Activated naive CD8-positive, alpha-beta T cell treated with anti-CD3 and anti-CD28 coated beads for 36 hours (primary cell): ENCODE measurements around the gene PDLIM1. TPM values are rescaled to one million over a fixed set of nuclear protein-coding genes. Genes with fewer than 3 reads are reported as not detected.
A peak's percentile ranks its signal among the peaks of the same experiment; 100 is the strongest.

Source experiments
- DNase-seq: peaks from one replicate; pipeline ENCODE4 v3.0.0; 2021
- H3K27ac Mint-ChIP-seq: one replicate; pipeline ENCODE4 v1.8.0; 2022; ENCODE audit warnings: mild to moderate bottlenecking, moderate library complexity, mixed read lengths
- H3K27me3 Mint-ChIP-seq: one replicate; pipeline ENCODE4 v1.8.0; 2022; ENCODE audit warnings: mild to moderate bottlenecking, mixed read lengths
- H3K36me3 Mint-ChIP-seq: one replicate; pipeline ENCODE4 v1.8.0; 2021; ENCODE audit warnings: mild to moderate bottlenecking, mixed read lengths
- H3K4me1 Mint-ChIP-seq: one replicate; pipeline ENCODE4 v1.8.0; 2021; ENCODE audit warnings: mixed read lengths
- H3K4me3 Mint-ChIP-seq: one replicate; pipeline ENCODE4 v1.8.0; 2022; ENCODE audit warnings: mild to moderate bottlenecking, moderate library complexity, mixed read lengths
- H3K9me3 Mint-ChIP-seq: one replicate; pipeline ENCODE4 v1.8.0; 2022; ENCODE audit warnings: mixed read lengths
- total RNA-seq, 2 experiments: library from RNA; stranded (reverse); gene quantifications; one replicate each; pipeline ENCODE4 v1.2.3, GENCODE V29; 2021

The PDLIM1 gene
- total RNA-seq, 2 experiments from 2014 or later = 0.70 to 1.6 TPM

GRCh38 chr10:95304463-95304862 is 13.7 kb upstream of the PDLIM1 start:
- Mint-ChIP-seq H3K36me3 (no peaks in the 10 kb centered on the region), H3K4me1 (peaks cover 7% of the 10 kb centered on the region), H3K9me3 (no peaks in the 10 kb centered on the region), H3K27ac (no peak overlapping the region), H3K4me3 (no peak overlapping the region), H3K27me3 (peaks cover 7% of the 10 kb centered on the region)
- DNase-seq = no peak

GRCh38 chr10:95303950-95304349 is 13.1 kb upstream of the PDLIM1 start:
- peaks cover 5% of the 10 kb centered on the region for H3K27me3 Mint-ChIP-seq
- H3K9me3 Mint-ChIP-seq = no peaks in the 10 kb centered on the region
- H3K36me3 Mint-ChIP-seq = no peaks in the 10 kb centered on the region
- H3K27ac Mint-ChIP-seq = no peak overlapping the region
- peaks cover 7% of the 10 kb centered on the region for H3K4me1 Mint-ChIP-seq
- H3K4me3 Mint-ChIP-seq = no peak overlapping the region
- no peak for DNase-seq

GRCh38 chr10:95303535-95303934 is 12.7 kb upstream of the PDLIM1 start:
- Mint-ChIP-seq H3K36me3 (no peaks in the 10 kb centered on the region), H3K4me3 (no peak overlapping the region), H3K27me3 (peaks cover 5% of the 10 kb centered on the region), H3K4me1 (peaks cover 3% of the 10 kb centered on the region), H3K27ac (no peak overlapping the region), H3K9me3 (no peaks in the 10 kb centered on the region)
- no peak for DNase-seq

- H3K27me3 Mint-ChIP-seq = peaks cover 8% of the 10 kb centered on the region
- no peak overlapping the region for H3K4me3 Mint-ChIP-seq
- no peaks in the 10 kb centered on the region for H3K9me3 Mint-ChIP-seq
- H3K36me3 Mint-ChIP-seq = no peaks in the 10 kb centered on the region
- H3K4me1 Mint-ChIP-seq = peaks cover 3% of the 10 kb centered on the region
- H3K27ac Mint-ChIP-seq = no peak overlapping the region
- DNase-seq = no peak
Observed at GRCh38 chr10:95300022-95300539, 9.3 kb upstream of the PDLIM1 start.

GRCh38 chr10:95297402-95297801 is 6.6 kb upstream of the PDLIM1 start:
- DNase-seq = no peak
- no peak overlapping the region for H3K4me3 Mint-ChIP-seq
- no peak overlapping the region for H3K27ac Mint-ChIP-seq
- H3K36me3 Mint-ChIP-seq = no peaks in the 10 kb centered on the region
- peaks cover 5% of the 10 kb centered on the region for H3K4me1 Mint-ChIP-seq
- H3K27me3 Mint-ChIP-seq = peaks cover 32% of the 10 kb centered on the region
- no peaks in the 10 kb centered on the region for H3K9me3 Mint-ChIP-seq

GRCh38 chr10:95296764-95297163 is 6.0 kb upstream of the PDLIM1 start:
- Mint-ChIP-seq H3K4me3 (no peak overlapping the region), H3K27me3 (peaks cover 38% of the 10 kb centered on the region), H3K9me3 (no peaks in the 10 kb centered on the region), H3K4me1 (peaks cover 5% of the 10 kb centered on the region), H3K36me3 (no peaks in the 10 kb centered on the region), H3K27ac (no peak overlapping the region)
- no peak for DNase-seq

GRCh38 chr10:95295031-95295755 is 4.4 kb upstream of the PDLIM1 start:
- peak overlapping the region; percentile 34 for H3K27ac Mint-ChIP-seq
- H3K9me3 Mint-ChIP-seq = no peaks in the 10 kb centered on the region
- peaks cover 51% of the 10 kb centered on the region for H3K27me3 Mint-ChIP-seq
- H3K4me3 Mint-ChIP-seq = peak overlapping the region; percentile 56
- peaks cover 7% of the 10 kb centered on the region for H3K4me1 Mint-ChIP-seq
- DNase-seq = peak; percentile 55
- no peaks in the 10 kb centered on the region for H3K36me3 Mint-ChIP-seq

- no peak overlapping the region for H3K4me3 Mint-ChIP-seq
- peaks cover 7% of the 10 kb centered on the region for H3K4me1 Mint-ChIP-seq
- no peak overlapping the region for H3K27ac Mint-ChIP-seq
- no peaks in the 10 kb centered on the region for H3K36me3 Mint-ChIP-seq
- no peaks in the 10 kb centered on the region for H3K9me3 Mint-ChIP-seq
- H3K27me3 Mint-ChIP-seq = peaks cover 65% of the 10 kb centered on the region
- DNase-seq = no peak
Observed at GRCh38 chr10:95293631-95294030, 2.8 kb upstream of the PDLIM1 start.

GRCh38 chr10:95291365-95292039 is 699 bp upstream of the PDLIM1 start:
- Mint-ChIP-seq H3K27ac (no peak overlapping the region), H3K4me1 (peaks cover 7% of the 10 kb centered on the region), H3K9me3 (no peaks in the 10 kb centered on the region), H3K36me3 (no peaks in the 10 kb centered on the region), H3K4me3 (peak overlapping the region; percentile 27), H3K27me3 (peaks cover 84% of the 10 kb centered on the region)
- no peak for DNase-seq

GRCh38 chr10:95289921-95290421 is 832 bp downstream of the PDLIM1 start:
- no peak for DNase-seq
- Mint-ChIP-seq H3K4me3 (peak overlapping the region; percentile 61), H3K36me3 (no peaks in the 10 kb centered on the region), H3K4me1 (peaks cover 4% of the 10 kb centered on the region), H3K9me3 (no peaks in the 10 kb centered on the region), H3K27me3 (peaks cover 74% of the 10 kb centered on the region), H3K27ac (no peak overlapping the region)

- Mint-ChIP-seq H3K36me3 (no peaks in the 10 kb centered on the region), H3K27ac (no peak overlapping the region), H3K27me3 (peaks cover 71% of the 10 kb centered on the region), H3K4me3 (peak overlapping the region; percentile 61), H3K9me3 (no peaks in the 10 kb centered on the region), H3K4me1 (peaks cover 2% of the 10 kb centered on the region)
- no peak for DNase-seq
Observed at GRCh38 chr10:95289003-95289920, 1.5 kb downstream of the PDLIM1 start.

- no peak for DNase-seq
- Mint-ChIP-seq H3K9me3 (no peaks in the 10 kb centered on the region), H3K4me3 (no peak overlapping the region), H3K27ac (no peak overlapping the region), H3K27me3 (peaks cover 64% of the 10 kb centered on the region), H3K36me3 (no peaks in the 10 kb centered on the region), H3K4me1 (peaks cover 2% of the 10 kb centered on the region)
Observed at GRCh38 chr10:95288303-95288702, 2.5 kb downstream of the PDLIM1 start.

GRCh38 chr10:95287281-95287680 is 3.5 kb downstream of the PDLIM1 start:
- Mint-ChIP-seq H3K27me3 (peaks cover 55% of the 10 kb centered on the region), H3K4me3 (no peak overlapping the region), H3K27ac (no peak overlapping the region), H3K4me1 (peaks cover 2% of the 10 kb centered on the region), H3K36me3 (no peaks in the 10 kb centered on the region), H3K9me3 (no peaks in the 10 kb centered on the region)
- no peak for DNase-seq

- H3K4me1 Mint-ChIP-seq = peaks cover 2% of the 10 kb centered on the region
- no peak for DNase-seq
- no peaks in the 10 kb centered on the region for H3K9me3 Mint-ChIP-seq
- no peaks in the 10 kb centered on the region for H3K36me3 Mint-ChIP-seq
- H3K27ac Mint-ChIP-seq = no peak overlapping the region
- H3K4me3 Mint-ChIP-seq = no peak overlapping the region
- peaks cover 49% of the 10 kb centered on the region for H3K27me3 Mint-ChIP-seq
Observed at GRCh38 chr10:95286707-95287106, 4.1 kb downstream of the PDLIM1 start.

GRCh38 chr10:95285556-95285955 is 5.2 kb downstream of the PDLIM1 start:
- no peaks in the 10 kb centered on the region for H3K36me3 Mint-ChIP-seq
- H3K27me3 Mint-ChIP-seq = peaks cover 40% of the 10 kb centered on the region
- no peak for DNase-seq
- H3K4me3 Mint-ChIP-seq = no peak overlapping the region
- H3K9me3 Mint-ChIP-seq = no peaks in the 10 kb centered on the region
- no peaks in the 10 kb centered on the region for H3K4me1 Mint-ChIP-seq
- no peak overlapping the region for H3K27ac Mint-ChIP-seq
